A549 (cell line): ENCODE data around the gene GMCL1. TPM values are rescaled to one million over a fixed set of nuclear protein-coding genes. Genes with fewer than 3 reads are reported as not detected.

ENCODE experiments used
- ATAC-seq, 2 experiments: fragments of 200-7000 bp in 1 of 2; fragments of >200 bp in 1 of 2; cut with Nextera tagmentation in 1 of 2; cut with Tn5 transposase in 1 of 2; 3 replicates each; pipeline versions ENCODE4 v1.8.0 to v1.9.1; 2018 to 2020; ENCODE audit warnings: mild to moderate bottlenecking in 1 of 2, moderate library complexity in 1 of 2
- CTCF ChIA-PET: fragments of 300-600 bp; sonication (Branson Sonifier 250); formaldehyde crosslinking; extraction: SDS; loops from one replicate; lab custom pipeline; 2021; ENCODE audit warnings: antibody characterized with exemption, inconsistent platforms; lab: Yijun Ruan, JAX
- POLR2A ChIA-PET: fragments of 350-600 bp; formaldehyde crosslinking; extraction: SDS; loops from one replicate; lab custom pipeline; 2021; ENCODE audit warnings: antibody characterized with exemption, inconsistent platforms; lab: Yijun Ruan, JAX
- DNase-seq, 2 experiments: peaks; one replicate each; pipeline versions ENCODE4 v3.0.0 to v3.0.0-alpha.2; 2011 to 2016; ENCODE audit warnings: low read depth in 1 of 2, low spot score in 1 of 2
- FAIRE-seq: peaks from 2 replicates; lab custom pipeline; 2011; peaks lifted over from hg19 to GRCh38; lab: Jason Lieb, UNC
- H3K27ac ChIP-seq, 2 experiments: fragments of >200 bp; sonication (Bioruptor Twin); formaldehyde crosslinking; 3 replicates each; pipeline ENCODE4 v1.5.1; 2016 to 2017
- H3K4me1 ChIP-seq: fragments of >200 bp; sonication (Bioruptor Twin); formaldehyde crosslinking; 3 replicates; pipeline ENCODE4 v1.6.1; 2016
- H3K4me2 ChIP-seq: fragments of >200 bp; sonication (Bioruptor Twin); formaldehyde crosslinking; 3 replicates; pipeline ENCODE4 v1.6.1; 2016
- H3K4me3 ChIP-seq: fragments of >200 bp; sonication (Bioruptor Twin); formaldehyde crosslinking; 3 replicates; pipeline ENCODE4 v1.5.1; 2016
- H3K9me3 ChIP-seq: fragments of >200 bp; sonication (Bioruptor Twin); formaldehyde crosslinking; 3 replicates; pipeline ENCODE4 v1.6.1; 2016
- CHD2 ChIP-seq: fragments of 150-350 bp; IDR thresholded peaks from 2 replicates; pipeline ENCODE4 v1.6.1; 2014; ENCODE audit warnings: low read length; ENCODE audit not compliant: partially characterized antibody
- EHMT2 ChIP-seq: fragments of 200-600 bp; sonication (generic); IDR thresholded peaks from 2 replicates; pipeline ENCODE4 v1.6.1; 2016; ENCODE audit warnings: antibody characterized with exemption, low read depth, mild to moderate bottlenecking, moderate library complexity
- FOSL2 ChIP-seq, 2 experiments: fragments of 450-650 bp in 1 of 2; fragments of >200 bp in 1 of 2; sonication (Bioruptor Twin) in 1 of 2; formaldehyde crosslinking; IDR thresholded peaks; 2 replicates each; pipeline versions ENCODE4 v1.5.0 to v1.6.1; 2016 to 2020; ENCODE audit warnings: mild to moderate bottlenecking in 1 of 2, moderate library complexity in 1 of 2
- FOXS1 ChIP-seq: fragments of 250-450 bp; sonication (Bioruptor Pico); IDR thresholded peaks from 2 replicates; pipeline ENCODE4 v1.5.0; 2020; ENCODE audit warnings: mild to moderate bottlenecking, moderate library complexity
- HEYL ChIP-seq: fragments of 250-450 bp; sonication (Bioruptor Pico); IDR thresholded peaks from 2 replicates; pipeline ENCODE4 v1.8.0; 2021; ENCODE audit warnings: mild to moderate bottlenecking, moderate library complexity
- KDM5A ChIP-seq: fragments of 200-600 bp; sonication (generic); IDR thresholded peaks from 2 replicates; pipeline ENCODE4 v1.6.1; 2016; ENCODE audit warnings: antibody characterized with exemption, mild to moderate bottlenecking
- MAFK ChIP-seq: fragments of 450-650 bp; IDR thresholded peaks from 2 replicates; pipeline ENCODE4 v1.6.1; 2014; ENCODE audit not compliant: partially characterized antibody
- PHF8 ChIP-seq: fragments of 200-600 bp; sonication (generic); IDR thresholded peaks from 2 replicates; pipeline ENCODE4 v1.6.1; 2016; ENCODE audit warnings: low read depth, mild to moderate bottlenecking, antibody characterized with exemption, moderate library complexity, borderline replicate concordance
- POLR2A ChIP-seq: IDR thresholded peaks from 2 replicates; pipeline ENCODE4 v1.6.1; 2012; ENCODE audit warnings: mild to moderate bottlenecking, low read length
- RAD21 ChIP-seq, 2 experiments: fragments of >200 bp in 1 of 2; sonication (Bioruptor Twin) in 1 of 2; formaldehyde crosslinking in 1 of 2; IDR thresholded peaks in 1 of 2; conservative IDR thresholded peaks in 1 of 2; 2 replicates in 1 of 2; 3 replicates in 1 of 2; pipeline ENCODE4 v1.6.1; 2012 to 2018; ENCODE audit warnings: inconsistent platforms in 1 of 2
- RFX5 ChIP-seq: fragments of 450-650 bp; IDR thresholded peaks from 2 replicates; pipeline ENCODE4 v1.7.1; 2014; ENCODE audit warnings: antibody characterized with exemption, mild to moderate bottlenecking, moderate library complexity
- RNF2 ChIP-seq: fragments of 200-600 bp; sonication (generic); IDR thresholded peaks from 2 replicates; pipeline ENCODE4 v1.6.1; 2016; ENCODE audit warnings: low read depth, mild to moderate bottlenecking, antibody characterized with exemption, moderate library complexity, borderline replicate concordance
- SMC3 ChIP-seq: fragments of >200 bp; sonication (Bioruptor Twin); formaldehyde crosslinking; IDR thresholded peaks from 3 replicates; pipeline ENCODE4 v1.6.1; 2018; ENCODE audit warnings: inconsistent platforms
- TFCP2L1 ChIP-seq: fragments of 250-450 bp; sonication (Bioruptor Pico); IDR thresholded peaks from 2 replicates; pipeline ENCODE4 v1.5.0; 2021; ENCODE audit warnings: mild to moderate bottlenecking
- TP53 ChIP-seq: fragments of 250-450 bp; sonication (Bioruptor Pico); IDR thresholded peaks from 2 replicates; pipeline ENCODE4 v1.5.0; 2021; ENCODE audit warnings: mild to moderate bottlenecking, moderate library complexity
- ZSCAN20 ChIP-seq: fragments of 250-450 bp; sonication (Bioruptor Pico); IDR thresholded peaks from 2 replicates; pipeline ENCODE4 v1.8.0; 2022; ENCODE audit warnings: mild to moderate bottlenecking, moderate library complexity
- WGBS: methylation state at CpG from one replicate; pipeline ENCODE4 v1.1.6; 2017; ENCODE audit errors: missing lambda C conversion rate; 5-methylcytosine and 5-hydroxymethylcytosine counted together
- polyA plus RNA-seq, 4 experiments: library from polyadenylated mRNA; depleted of rRNA in 3 of 4; stranded (reverse); fragments of >200 nt; fragmentation: RNase III in 1 of 4; extraction: RNeasy Plus Mini Kit Qiagen cat#74134 plus additional on column Dnase treatment in 1 of 4; gene quantifications; 2 replicates in 3 of 4; 3 replicates in 1 of 4; pipeline ENCODE4 v1.2.3, GENCODE V29; 2011 to 2017
- TF ChIP-seq, protein P1 (sequence below): IDR thresholded peaks from 2 replicates; pipeline ENCODE4 v1.6.1; 2012
- TF ChIP-seq, protein P2 (sequence below): IDR thresholded peaks from 2 replicates; pipeline ENCODE4 v1.6.1; 2012; ENCODE audit warnings: low read depth, borderline replicate concordance
- TF ChIP-seq, protein P3 (sequence below): fragments of 450-650 bp; IDR thresholded peaks from 2 replicates; pipeline ENCODE4 v1.6.1; 2014; ENCODE audit warnings: antibody characterized with exemption

Gene GMCL1
- polyA plus RNA-seq, 2 of the 4 experiments (the other 2 are of a cell fraction) = 16.6 to 21.1 TPM

DNA sequence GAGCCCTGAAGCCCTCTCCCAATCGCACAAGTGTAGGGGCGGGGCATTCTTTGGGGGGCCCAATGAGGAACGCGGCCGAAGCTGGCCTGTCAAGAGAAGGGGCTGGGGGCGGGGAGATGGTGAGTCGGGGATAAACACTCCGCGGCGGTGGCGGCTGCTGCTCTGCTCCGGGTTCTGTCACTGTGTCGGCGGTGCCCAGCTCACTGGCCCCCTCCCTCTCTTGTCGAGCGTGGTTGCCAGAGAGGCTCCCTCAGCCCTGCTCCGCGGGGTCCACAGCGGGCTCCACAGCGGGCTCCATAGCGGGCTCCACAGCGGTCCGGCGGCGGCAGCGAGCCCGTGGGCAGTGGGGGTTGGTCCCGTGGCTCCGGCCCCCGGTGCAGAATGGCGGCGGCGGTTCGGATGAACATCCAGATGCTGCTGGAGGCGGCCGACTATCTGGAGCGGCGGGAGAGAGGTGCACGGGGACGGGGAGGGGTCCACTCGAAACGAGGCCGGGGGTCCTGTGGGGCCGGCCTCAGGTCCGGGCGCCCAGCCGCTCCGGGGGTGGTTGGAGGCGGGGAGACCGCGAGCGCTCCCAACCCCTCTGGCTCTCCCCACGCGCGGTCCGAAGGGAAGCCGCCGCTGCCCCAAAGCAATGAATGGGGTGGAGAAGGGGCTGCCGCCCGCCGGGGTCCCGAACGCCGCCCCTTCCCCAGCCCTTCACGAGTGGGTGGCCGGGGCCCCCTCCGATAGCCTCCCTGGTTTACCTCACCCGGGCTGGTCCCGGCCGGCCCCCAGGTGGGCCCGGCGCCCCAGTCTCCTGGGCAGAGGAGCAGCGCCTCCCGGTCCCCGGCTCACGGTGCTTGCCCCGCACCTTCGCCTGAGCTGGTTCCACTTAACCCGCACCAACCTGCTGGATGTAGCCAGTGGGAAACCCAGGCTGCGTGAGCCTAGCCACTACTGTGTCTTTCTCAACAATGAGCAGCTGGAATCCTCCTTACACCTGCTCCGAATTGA is 85.8 kb downstream of the GMCL1 start, which contains the start of gene MXD1:
Gene MXD1 (plus strand): TSS at position 160 of the 996 bp plus-strand sequence. CDS start 222 bp downstream, at position 382.
- ATAC-seq (peak; percentile 2 to 8; a peak in 5 of 6 replicates), DNase-seq (no peak), FAIRE-seq (no peak)
- H3K9me3 ChIP-seq = no peaks in the 10 kb centered on the region
- CTCF ChIA-PET = interaction anchor here (0.8 to 7.2 kb wide), 18 partner anchors 18 to 387 kb away, joined by 3 to 161 read pairs (median 5); no protein-coding TSS in a partner anchor
- peak within 1 kb of the TSS; percentile 73 for H3K4me3 ChIP-seq
- H3K27ac ChIP-seq = peak within 1 kb of the TSS; percentile 86 to 95
- WGBS = 2% methylated on average over 41 of the region's 81 CpGs
- POLR2A ChIA-PET = interaction anchor here (0.5 to 4.1 kb wide), 43 partner anchors 8 to 478 kb away, joined by 3 to 87 read pairs (median 5); partner anchors contain the start of genes ANXA4, C2orf42, NFU1 and PCBP1
- TF ChIP-seq TP53 (no peak; the same call in 1 of the 2 replicates), KDM5A (0 out of 2 replicates have a peak, but pooled peaks have one; percentile 49), TFCP2L1 (CRISPR knock-in tag) (peak; percentile 17; the same call in 1 of the 2 replicates), PHF8 (peak; percentile 75; the same call in 1 of the 2 replicates), ZSCAN20 (CRISPR knock-in tag) (no peak), HEYL (CRISPR knock-in tag) (no peak), EHMT2 (no peak), RAD21 (conservative IDR thresholded peaks at IDR 0.05 in 1 of 2, IDR thresholded peaks at IDR 0.05 in 1 of 2) (0 out of 5 replicates have a peak, but pooled peaks of 1 of the 2 experiments have one; percentile 27), MAFK (no peak), POLR2A (peak; percentile 70), CHD2 (no peak), SMC3 (0 out of 3 replicates have a peak, but pooled peaks have one; percentile 15)
- TF ChIP-seq, protein P1, sequence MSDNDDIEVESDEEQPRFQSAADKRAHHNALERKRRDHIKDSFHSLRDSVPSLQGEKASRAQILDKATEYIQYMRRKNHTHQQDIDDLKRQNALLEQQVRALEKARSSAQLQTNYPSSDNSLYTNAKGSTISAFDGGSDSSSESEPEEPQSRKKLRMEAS = no peak
- TF ChIP-seq, protein P2, sequence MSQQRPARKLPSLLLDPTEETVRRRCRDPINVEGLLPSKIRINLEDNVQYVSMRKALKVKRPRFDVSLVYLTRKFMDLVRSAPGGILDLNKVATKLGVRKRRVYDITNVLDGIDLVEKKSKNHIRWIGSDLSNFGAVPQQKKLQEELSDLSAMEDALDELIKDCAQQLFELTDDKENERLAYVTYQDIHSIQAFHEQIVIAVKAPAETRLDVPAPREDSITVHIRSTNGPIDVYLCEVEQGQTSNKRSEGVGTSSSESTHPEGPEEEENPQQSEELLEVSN = no peak
- TF ChIP-seq, protein P3, sequence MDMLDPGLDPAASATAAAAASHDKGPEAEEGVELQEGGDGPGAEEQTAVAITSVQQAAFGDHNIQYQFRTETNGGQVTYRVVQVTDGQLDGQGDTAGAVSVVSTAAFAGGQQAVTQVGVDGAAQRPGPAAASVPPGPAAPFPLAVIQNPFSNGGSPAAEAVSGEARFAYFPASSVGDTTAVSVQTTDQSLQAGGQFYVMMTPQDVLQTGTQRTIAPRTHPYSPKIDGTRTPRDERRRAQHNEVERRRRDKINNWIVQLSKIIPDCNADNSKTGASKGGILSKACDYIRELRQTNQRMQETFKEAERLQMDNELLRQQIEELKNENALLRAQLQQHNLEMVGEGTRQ = no peak
- H3K4me2 ChIP-seq = peak within 1 kb of the TSS; percentile 92
- H3K4me1 ChIP-seq = peaks cover 17% of the 10 kb centered on the region; the same call in 2 of the 3 replicates

DNA sequence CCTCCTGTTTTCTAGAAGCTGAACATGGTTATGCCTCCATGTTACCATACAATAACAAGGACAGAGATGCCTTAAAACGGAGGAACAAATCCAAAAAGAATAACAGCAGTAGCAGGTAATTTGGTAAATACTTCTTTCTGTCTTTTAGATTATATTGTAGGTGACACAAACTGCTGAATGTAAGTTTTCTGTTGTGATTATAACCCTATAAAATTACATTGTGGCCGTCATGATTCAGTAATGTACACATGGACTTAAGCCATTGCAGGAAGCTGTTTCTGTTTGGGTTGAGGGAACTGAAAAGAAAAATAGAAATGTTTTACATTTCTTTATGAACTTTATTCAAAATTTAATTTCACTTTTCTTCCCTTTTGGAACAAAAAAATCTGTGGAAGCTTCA is 86.6 kb downstream of the GMCL1 start:
- POLR2A ChIA-PET = interaction anchor here (0.6 to 4.1 kb wide), 5 partner anchors 18 to 342 kb away, joined by 3 to 87 read pairs (median 4); partner anchors contain the start of gene PCYOX1

GRCh38 chr2:69917852-69918251 is 88.4 kb downstream of the GMCL1 start:
- peak overlapping the region; percentile 24; the same call in 2 of the 3 replicates for H3K4me2 ChIP-seq
- peaks cover 17% of the 10 kb centered on the region; the same call in 2 of the 3 replicates for H3K4me1 ChIP-seq
- no peak for TF ChIP-seq HEYL (CRISPR knock-in tag)
- TF ChIP-seq FOSL2 (IDR thresholded peaks at IDR 0.05) = no peak
- TF ChIP-seq FOSL2 (CRISPR knock-in tag; IDR thresholded peaks at IDR 0.05) = 0 out of 2 replicates have a peak, but pooled peaks have one; percentile 39
- no peak for TF ChIP-seq RNF2
- no peak for TF ChIP-seq SMC3
- no peak for TF ChIP-seq FOXS1
- TF ChIP-seq, protein P3 = no peak
- H3K9me3 ChIP-seq = no peaks in the 10 kb centered on the region
- H3K4me3 ChIP-seq = no peak overlapping the region
- CTCF ChIA-PET = interaction anchor here (1.0 to 1.8 kb wide), 3 partner anchors 152 to 168 kb away, joined by 3 to 5 read pairs (median 3); no protein-coding TSS in a partner anchor
- ATAC-seq (no peak), DNase-seq (peak in 1 of 2 experiments; percentile 45), FAIRE-seq (no peak)
- WGBS = 40% methylated on average over 3 of the region's 3 CpGs
- H3K27ac ChIP-seq = peak overlapping the region in 1 of 2 experiments; percentile 50; a peak in 1 of 6 replicates
- POLR2A ChIA-PET = interaction anchor here (0.6 to 1.0 kb wide), 2 partner anchors 273 to 376 kb away, joined by 3 read pairs; partner anchors contain the start of genes C2orf42 and SNRPG

More for the DNA sequence above, 86.6 kb downstream of the GMCL1 start:
- H3K4me2 ChIP-seq = peak overlapping the region; percentile 89
- CTCF ChIA-PET = interaction anchor here (0.6 to 7.2 kb wide), 6 partner anchors 31 to 292 kb away, joined by 3 to 161 read pairs (median 4); no protein-coding TSS in a partner anchor
- H3K4me3 ChIP-seq = peak overlapping the region; percentile 73
- TF ChIP-seq RFX5 = no peak
- WGBS = 50% methylated on average over 2 of the region's 2 CpGs
- ATAC-seq (no peak), DNase-seq (no peak), FAIRE-seq (no peak)
- no peak overlapping the region for H3K27ac ChIP-seq
- H3K4me1 ChIP-seq = peaks cover 17% of the 10 kb centered on the region; the same call in 2 of the 3 replicates
- H3K9me3 ChIP-seq = no peaks in the 10 kb centered on the region
